ENCODE measurements around the gene RIPPLY1. TPM values are rescaled to one million over a fixed set of nuclear protein-coding genes. Genes with fewer than 3 reads are reported as not detected.

Gene RIPPLY1, protein sequence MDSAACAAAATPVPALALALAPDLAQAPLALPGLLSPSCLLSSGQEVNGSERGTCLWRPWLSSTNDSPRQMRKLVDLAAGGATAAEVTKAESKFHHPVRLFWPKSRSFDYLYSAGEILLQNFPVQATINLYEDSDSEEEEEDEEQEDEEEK
- total RNA-seq = not detected in 2 replicates

DNA sequence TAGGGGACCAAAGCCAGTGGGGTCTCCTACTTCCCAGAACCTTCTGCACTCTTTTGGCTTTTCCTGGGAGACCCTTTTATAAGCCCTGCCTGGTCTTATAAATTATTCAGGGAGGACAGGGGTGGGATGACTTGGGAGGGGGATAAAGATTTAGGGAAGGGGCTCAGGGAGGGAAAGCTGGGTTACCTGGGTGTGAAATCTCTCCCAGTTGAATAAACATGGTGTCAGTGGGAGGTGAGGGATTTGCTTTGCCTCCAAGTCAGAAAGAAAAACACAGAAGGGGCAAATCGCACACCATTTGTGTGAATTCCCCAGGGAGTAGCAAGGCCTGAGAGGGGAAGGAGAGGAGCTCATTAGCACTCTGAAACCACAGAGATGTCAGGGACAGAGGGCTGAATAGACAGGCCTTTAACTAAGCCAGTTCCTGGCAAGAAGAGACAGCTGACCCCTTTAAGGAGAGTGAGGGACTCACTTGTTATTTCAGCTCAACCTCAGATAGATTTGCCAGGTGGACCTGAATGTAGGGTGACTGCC lies at the start of gene RIPPLY1:
TSS of gene RIPPLY1 (minus strand) at position 51 of the 534 bp plus-strand sequence. CDS start 54 bp downstream, outside the sequence.

DNA sequence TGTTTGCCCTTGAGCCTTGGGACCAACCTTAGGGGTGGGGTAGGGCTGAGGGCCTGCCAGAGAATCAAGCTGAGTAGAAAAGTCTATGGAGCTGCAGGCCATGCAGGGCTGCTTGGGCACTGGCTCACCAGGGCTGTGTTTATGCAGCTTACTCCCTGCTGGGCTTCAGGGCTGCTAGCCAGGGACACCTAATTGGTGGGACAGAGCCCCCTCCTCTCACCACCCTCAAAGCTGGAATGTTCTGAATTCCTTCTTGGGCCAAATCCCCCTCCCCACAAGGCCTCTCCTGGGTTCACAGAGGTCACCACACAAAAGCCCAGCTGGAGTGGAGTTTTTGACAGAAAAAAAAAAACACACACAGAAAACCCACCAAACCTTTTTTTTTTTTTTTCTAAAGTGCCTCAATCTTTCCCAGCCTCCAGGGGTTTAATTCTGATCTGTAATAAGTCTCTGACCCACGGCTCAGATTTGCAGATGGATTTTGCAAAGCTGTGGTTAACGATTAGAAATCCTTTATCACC lies 16.9 kb upstream of the RIPPLY1 start, which contains the start of gene CLDN2:
TSS of gene CLDN2 (plus strand) at position 471 of the 521 bp plus-strand sequence. CDS start 7,827 bp downstream, outside the sequence.

Other genes with a start within 250 kb of the RIPPLY1 start
- 1.5 and 2.0 TPM in 2 replicates for gene RNF128, start 176.6 kb downstream of the RIPPLY1 start, total RNA-seq
- gene TBC1D8B, start 100.7 kb downstream of the RIPPLY1 start, total RNA-seq = 14.6 and 19.1 TPM in 2 replicates
- gene CLDN2, start 17.1 kb upstream of the RIPPLY1 start, total RNA-seq = not detected in 2 replicates
- 30.5 and 48.6 TPM in 2 replicates for gene MORC4, start 96.9 kb upstream of the RIPPLY1 start, total RNA-seq
- 14.7 and 16.6 TPM in 2 replicates for gene RBM41, start 215.5 kb upstream of the RIPPLY1 start, total RNA-seq

Data from uterine smooth muscle cell (primary cell).